HEK293 (cell line): Measurements from ENCODE around the gene EVC2.

Source experiments
- CTCF ChIA-PET: fragments of 350-600 bp; formaldehyde crosslinking; extraction: SDS; loops from one replicate; lab custom pipeline; 2021; ENCODE audit warnings: antibody characterized with exemption; lab: Yijun Ruan, JAX
- POLR2A ChIA-PET: fragments of 300-600 bp; formaldehyde crosslinking; extraction: SDS; loops from one replicate; lab custom pipeline; 2020; ENCODE audit warnings: antibody characterized with exemption, inconsistent platforms; lab: Yijun Ruan, JAX
- H3K27ac ChIP-seq: fragments of 200-500 bp; sonication (Bioruptor generic); 2 replicates; pipeline ENCODE4 v1.5.1; 2014; ENCODE audit warnings: low read depth, low read length, control low read depth, inconsistent platforms; ENCODE audit errors: extremely low read depth
- H3K36me3 ChIP-seq, 2 experiments: fragments of 200-500 bp in 1 of 2; sonication (Bioruptor generic) in 1 of 2; 1 replicate in 1 of 2; 2 replicates in 1 of 2; pipeline ENCODE4 v1.5.1; 2014 to 2017; ENCODE audit warnings: inconsistent platforms in 2 of 2, low read length in 2 of 2; ENCODE audit not compliant: control insufficient read depth in 2 of 2, insufficient read depth in 1 of 2
- H3K4me1 ChIP-seq: fragments of 200-500 bp; sonication (Bioruptor generic); 2 replicates; pipeline ENCODE4 v1.5.1; 2014; ENCODE audit warnings: mild to moderate bottlenecking, low read length, inconsistent platforms; ENCODE audit not compliant: control insufficient read depth, insufficient read depth
- H3K4me3 ChIP-seq: 2 replicates; pipeline ENCODE4 v1.5.1; 2011; ENCODE audit warnings: low read depth, mild to moderate bottlenecking, control low read depth, low read length, moderate library complexity
- H3K9me3 ChIP-seq: fragments of 200-500 bp; sonication (Bioruptor generic); 2 replicates; pipeline ENCODE4 v1.5.1; 2014; ENCODE audit warnings: low read depth, low read length, inconsistent platforms; ENCODE audit not compliant: control insufficient read depth, insufficient read depth
- RBAK ChIP-seq: fragments of 450-650 bp; formaldehyde crosslinking; IDR thresholded peaks from 2 replicates; pipeline ENCODE4 v1.5.1; 2016; ENCODE audit warnings: missing biosample characterization, missing genetic modification characterization
- SCRT2 ChIP-seq: fragments of 450-650 bp; formaldehyde crosslinking; IDR thresholded peaks from 2 replicates; pipeline ENCODE4 v1.5.1; 2016; ENCODE audit warnings: missing biosample characterization, missing genetic modification characterization
- TCF7L2 ChIP-seq: IDR thresholded peaks from 2 replicates; pipeline ENCODE4 v1.6.1; 2011; ENCODE audit warnings: low read depth, mild to moderate bottlenecking, inconsistent platforms, low read length, moderate library complexity, borderline replicate concordance
- ZFP37 ChIP-seq: fragments of 450-650 bp; formaldehyde crosslinking; IDR thresholded peaks from 2 replicates; pipeline ENCODE4 v1.5.1; 2016; ENCODE audit warnings: missing biosample characterization, missing genetic modification characterization
- ZFP69B ChIP-seq: fragments of 450-650 bp; formaldehyde crosslinking; IDR thresholded peaks from 2 replicates; pipeline ENCODE4 v1.5.1; 2016; ENCODE audit warnings: missing biosample characterization, missing genetic modification characterization
- ZNF239 ChIP-seq: fragments of 450-650 bp; formaldehyde crosslinking; IDR thresholded peaks from 2 replicates; pipeline ENCODE4 v1.5.1; 2016; ENCODE audit warnings: missing biosample characterization, missing genetic modification characterization
- ZNF248 ChIP-seq: fragments of 450-650 bp; formaldehyde crosslinking; IDR thresholded peaks from 2 replicates; pipeline ENCODE4 v1.5.1; 2017; ENCODE audit warnings: missing biosample characterization, missing genetic modification characterization
- ZNF302 ChIP-seq: fragments of 450-650 bp; formaldehyde crosslinking; IDR thresholded peaks from 2 replicates; pipeline ENCODE4 v1.5.1; 2016; ENCODE audit warnings: missing biosample characterization, missing genetic modification characterization, low read depth
- ZNF404 ChIP-seq: fragments of 450-650 bp; formaldehyde crosslinking; IDR thresholded peaks from 2 replicates; pipeline ENCODE4 v1.5.1; 2017; ENCODE audit warnings: missing biosample characterization, missing genetic modification characterization
- ZNF670 ChIP-seq: fragments of 450-650 bp; formaldehyde crosslinking; IDR thresholded peaks from 2 replicates; pipeline ENCODE4 v1.5.1; 2016; ENCODE audit warnings: missing biosample characterization, missing genetic modification characterization, low read depth
- TF ChIP-seq, protein P1 (sequence below): fragments of 450-650 bp; formaldehyde crosslinking; IDR thresholded peaks from 2 replicates; pipeline ENCODE4 v1.5.1; 2017; ENCODE audit warnings: missing biosample characterization, missing genetic modification characterization
- TF ChIP-seq, protein P2 (sequence below): fragments of 450-650 bp; formaldehyde crosslinking; IDR thresholded peaks from 2 replicates; pipeline ENCODE4 v1.5.1; 2016; ENCODE audit warnings: missing biosample characterization, missing genetic modification characterization
- TF ChIP-seq, protein P3 (sequence below): fragments of 450-650 bp; formaldehyde crosslinking; IDR thresholded peaks from 2 replicates; pipeline ENCODE4 v1.5.1; 2016; ENCODE audit warnings: missing biosample characterization, missing genetic modification characterization
- TF ChIP-seq, protein P4 (sequence below): fragments of 450-650 bp; formaldehyde crosslinking; IDR thresholded peaks from 2 replicates; pipeline ENCODE4 v1.5.1; 2016; ENCODE audit warnings: missing biosample characterization, missing genetic modification characterization
- TF ChIP-seq, protein P5 (sequence below): fragments of 450-650 bp; formaldehyde crosslinking; IDR thresholded peaks from 2 replicates; pipeline ENCODE4 v1.5.1; 2016; ENCODE audit warnings: missing biosample characterization, missing genetic modification characterization, low read depth
- TF ChIP-seq, protein P6 (sequence below): fragments of 450-650 bp; formaldehyde crosslinking; IDR thresholded peaks from 2 replicates; pipeline ENCODE4 v1.5.1; 2016; ENCODE audit warnings: missing biosample characterization, missing genetic modification characterization
- TF ChIP-seq, protein P7 (sequence below): fragments of 450-650 bp; formaldehyde crosslinking; IDR thresholded peaks from 2 replicates; pipeline ENCODE4 v1.5.1; 2017; ENCODE audit warnings: missing biosample characterization, missing genetic modification characterization

Gene EVC2

DNA sequence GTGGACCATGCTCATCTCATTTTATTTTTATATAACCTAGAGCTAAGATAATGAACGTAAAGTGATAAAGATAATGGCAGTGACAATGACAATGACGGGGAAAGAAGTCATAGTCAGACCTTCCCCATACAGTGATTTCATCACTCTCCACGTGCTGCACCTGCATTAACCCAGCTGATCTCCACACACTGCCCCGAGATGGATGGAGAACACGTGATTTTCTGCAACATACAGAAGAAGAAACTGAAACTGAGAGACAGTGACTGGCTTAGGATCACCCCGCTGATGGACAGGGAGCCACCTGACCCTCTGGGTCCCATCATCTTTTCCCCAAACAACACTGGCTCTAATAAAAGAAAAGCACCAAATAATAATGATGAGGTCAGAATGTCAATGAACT lies 22.0 kb downstream of the EVC2 start (continued):
- TF ChIP-seq, protein P1, sequence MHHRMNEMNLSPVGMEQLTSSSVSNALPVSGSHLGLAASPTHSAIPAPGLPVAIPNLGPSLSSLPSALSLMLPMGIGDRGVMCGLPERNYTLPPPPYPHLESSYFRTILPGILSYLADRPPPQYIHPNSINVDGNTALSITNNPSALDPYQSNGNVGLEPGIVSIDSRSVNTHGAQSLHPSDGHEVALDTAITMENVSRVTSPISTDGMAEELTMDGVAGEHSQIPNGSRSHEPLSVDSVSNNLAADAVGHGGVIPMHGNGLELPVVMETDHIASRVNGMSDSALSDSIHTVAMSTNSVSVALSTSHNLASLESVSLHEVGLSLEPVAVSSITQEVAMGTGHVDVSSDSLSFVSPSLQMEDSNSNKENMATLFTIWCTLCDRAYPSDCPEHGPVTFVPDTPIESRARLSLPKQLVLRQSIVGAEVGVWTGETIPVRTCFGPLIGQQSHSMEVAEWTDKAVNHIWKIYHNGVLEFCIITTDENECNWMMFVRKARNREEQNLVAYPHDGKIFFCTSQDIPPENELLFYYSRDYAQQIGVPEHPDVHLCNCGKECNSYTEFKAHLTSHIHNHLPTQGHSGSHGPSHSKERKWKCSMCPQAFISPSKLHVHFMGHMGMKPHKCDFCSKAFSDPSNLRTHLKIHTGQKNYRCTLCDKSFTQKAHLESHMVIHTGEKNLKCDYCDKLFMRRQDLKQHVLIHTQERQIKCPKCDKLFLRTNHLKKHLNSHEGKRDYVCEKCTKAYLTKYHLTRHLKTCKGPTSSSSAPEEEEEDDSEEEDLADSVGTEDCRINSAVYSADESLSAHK (tag by site-specific recombination) = no peak

DNA sequence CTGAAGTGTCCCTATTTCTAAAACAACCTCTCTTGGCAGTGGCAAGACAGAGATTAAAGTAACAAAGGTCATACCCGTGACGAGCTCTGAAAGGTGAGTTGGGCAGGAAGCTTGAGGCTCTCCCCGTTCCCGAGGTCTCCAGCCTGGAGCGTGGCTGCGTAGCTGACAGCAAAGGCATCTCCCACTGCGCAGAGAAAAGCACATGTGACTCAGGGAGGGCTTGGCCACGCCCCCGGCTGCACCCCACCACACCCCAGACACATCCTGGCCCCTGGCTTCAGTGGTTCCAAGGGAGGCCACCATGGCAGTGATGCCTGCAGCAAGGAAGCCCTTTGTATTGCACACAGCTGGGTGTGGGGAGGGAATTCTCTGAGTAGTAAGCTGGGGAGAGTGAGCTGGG lies 23.1 kb downstream of the EVC2 start:
- CTCF ChIA-PET = no interaction called here

DNA sequence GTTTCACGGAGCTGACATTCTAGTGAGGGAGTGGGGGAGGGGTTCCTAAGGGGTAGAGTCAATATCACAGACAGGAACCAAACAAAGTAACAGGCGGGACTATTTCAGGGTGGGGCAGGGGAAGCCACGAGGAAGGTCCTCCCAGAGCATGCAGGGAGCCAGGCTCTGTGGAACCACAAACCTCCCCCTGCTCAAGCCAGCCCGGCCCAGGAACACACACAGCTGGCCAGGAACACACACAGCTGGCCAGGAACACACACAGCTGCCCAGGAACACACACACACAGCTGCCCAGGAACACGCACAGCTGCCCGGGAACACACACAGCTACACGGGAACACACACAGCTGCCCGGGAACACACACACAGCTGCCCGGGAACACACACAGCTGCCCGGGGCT lies 24.8 kb downstream of the EVC2 start:
- ChIA-PET CTCF (no interaction called here), POLR2A (no interaction called here)
- Histone ChIP-seq H3K36me3 (no peaks in the 10 kb centered on the region), H3K27ac (no peak overlapping the region), H3K9me3 (no peaks in the 10 kb centered on the region), H3K4me1 (no peaks in the 10 kb centered on the region), H3K4me3 (no peak overlapping the region)
- no peak for TF ChIP-seq SCRT2 (tag by site-specific recombination)
- TF ChIP-seq, protein P2, sequence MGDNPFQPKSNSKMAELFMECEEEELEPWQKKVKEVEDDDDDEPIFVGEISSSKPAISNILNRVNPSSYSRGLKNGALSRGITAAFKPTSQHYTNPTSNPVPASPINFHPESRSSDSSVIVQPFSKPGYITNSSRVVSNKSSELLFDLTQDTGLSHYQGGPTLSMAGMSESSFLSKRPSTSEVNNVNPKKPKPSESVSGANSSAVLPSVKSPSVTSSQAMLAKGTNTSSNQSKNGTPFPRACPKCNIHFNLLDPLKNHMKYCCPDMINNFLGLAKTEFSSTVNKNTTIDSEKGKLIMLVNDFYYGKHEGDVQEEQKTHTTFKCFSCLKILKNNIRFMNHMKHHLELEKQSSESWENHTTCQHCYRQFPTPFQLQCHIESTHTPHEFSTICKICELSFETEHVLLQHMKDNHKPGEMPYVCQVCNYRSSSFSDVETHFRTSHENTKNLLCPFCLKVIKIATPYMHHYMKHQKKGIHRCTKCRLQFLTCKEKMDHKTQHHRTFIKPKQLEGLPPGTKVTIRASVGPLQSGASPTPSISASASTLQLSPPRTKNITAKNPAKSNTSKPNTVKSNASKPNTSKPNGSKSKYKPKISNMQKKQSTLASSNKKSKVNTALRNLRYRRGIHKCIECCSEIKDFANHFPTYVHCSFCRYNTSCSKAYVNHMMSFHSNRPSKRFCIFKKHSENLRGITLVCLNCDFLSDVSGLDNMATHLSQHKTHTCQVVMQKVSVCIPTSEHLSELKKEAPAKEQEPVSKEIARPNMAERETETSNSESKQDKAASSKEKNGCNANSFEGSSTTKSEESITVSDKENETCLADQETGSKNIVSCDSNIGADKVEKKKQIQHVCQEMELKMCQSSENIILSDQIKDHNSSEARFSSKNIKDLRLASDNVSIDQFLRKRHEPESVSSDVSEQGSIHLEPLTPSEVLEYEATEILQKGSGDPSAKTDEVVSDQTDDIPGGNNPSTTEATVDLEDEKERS (tag by site-specific recombination) = no peak
- no peak for TF ChIP-seq ZNF302 (tag by site-specific recombination)
- TF ChIP-seq, protein P3, sequence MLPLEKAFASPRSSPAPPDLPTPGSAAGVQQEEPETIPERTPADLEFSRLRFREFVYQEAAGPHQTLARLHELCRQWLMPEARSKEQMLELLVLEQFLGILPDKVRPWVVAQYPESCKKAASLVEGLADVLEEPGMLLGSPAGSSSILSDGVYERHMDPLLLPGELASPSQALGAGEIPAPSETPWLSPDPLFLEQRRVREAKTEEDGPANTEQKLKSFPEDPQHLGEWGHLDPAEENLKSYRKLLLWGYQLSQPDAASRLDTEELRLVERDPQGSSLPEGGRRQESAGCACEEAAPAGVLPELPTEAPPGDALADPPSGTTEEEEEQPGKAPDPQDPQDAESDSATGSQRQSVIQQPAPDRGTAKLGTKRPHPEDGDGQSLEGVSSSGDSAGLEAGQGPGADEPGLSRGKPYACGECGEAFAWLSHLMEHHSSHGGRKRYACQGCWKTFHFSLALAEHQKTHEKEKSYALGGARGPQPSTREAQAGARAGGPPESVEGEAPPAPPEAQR (tag by site-specific recombination) = no peak
- TF ChIP-seq TCF7L2 = no peak
- TF ChIP-seq RBAK (tag by site-specific recombination) = no peak
- TF ChIP-seq, protein P4, sequence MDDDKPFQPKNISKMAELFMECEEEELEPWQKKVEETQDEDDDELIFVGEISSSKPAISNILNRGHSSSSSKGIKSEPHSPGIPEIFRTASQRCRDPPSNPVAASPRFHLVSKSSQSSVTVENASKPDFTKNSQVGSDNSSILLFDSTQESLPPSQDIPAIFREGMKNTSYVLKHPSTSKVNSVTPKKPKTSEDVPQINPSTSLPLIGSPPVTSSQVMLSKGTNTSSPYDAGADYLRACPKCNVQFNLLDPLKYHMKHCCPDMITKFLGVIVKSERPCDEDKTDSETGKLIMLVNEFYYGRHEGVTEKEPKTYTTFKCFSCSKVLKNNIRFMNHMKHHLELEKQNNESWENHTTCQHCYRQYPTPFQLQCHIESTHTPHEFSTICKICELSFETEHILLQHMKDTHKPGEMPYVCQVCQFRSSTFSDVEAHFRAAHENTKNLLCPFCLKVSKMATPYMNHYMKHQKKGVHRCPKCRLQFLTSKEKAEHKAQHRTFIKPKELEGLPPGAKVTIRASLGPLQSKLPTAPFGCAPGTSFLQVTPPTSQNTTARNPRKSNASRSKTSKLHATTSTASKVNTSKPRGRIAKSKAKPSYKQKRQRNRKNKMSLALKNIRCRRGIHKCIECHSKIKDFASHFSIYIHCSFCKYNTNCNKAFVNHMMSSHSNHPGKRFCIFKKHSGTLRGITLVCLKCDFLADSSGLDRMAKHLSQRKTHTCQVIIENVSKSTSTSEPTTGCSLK (tag by site-specific recombination) = no peak
- TF ChIP-seq ZFP69B (tag by site-specific recombination) = no peak
- TF ChIP-seq, protein P5, sequence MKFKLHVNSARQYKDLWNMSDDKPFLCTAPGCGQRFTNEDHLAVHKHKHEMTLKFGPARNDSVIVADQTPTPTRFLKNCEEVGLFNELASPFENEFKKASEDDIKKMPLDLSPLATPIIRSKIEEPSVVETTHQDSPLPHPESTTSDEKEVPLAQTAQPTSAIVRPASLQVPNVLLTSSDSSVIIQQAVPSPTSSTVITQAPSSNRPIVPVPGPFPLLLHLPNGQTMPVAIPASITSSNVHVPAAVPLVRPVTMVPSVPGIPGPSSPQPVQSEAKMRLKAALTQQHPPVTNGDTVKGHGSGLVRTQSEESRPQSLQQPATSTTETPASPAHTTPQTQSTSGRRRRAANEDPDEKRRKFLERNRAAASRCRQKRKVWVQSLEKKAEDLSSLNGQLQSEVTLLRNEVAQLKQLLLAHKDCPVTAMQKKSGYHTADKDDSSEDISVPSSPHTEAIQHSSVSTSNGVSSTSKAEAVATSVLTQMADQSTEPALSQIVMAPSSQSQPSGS (tag by site-specific recombination) = no peak
- TF ChIP-seq ZFP37 = no peak
- no peak for TF ChIP-seq ZNF248
- TF ChIP-seq, protein P6, sequence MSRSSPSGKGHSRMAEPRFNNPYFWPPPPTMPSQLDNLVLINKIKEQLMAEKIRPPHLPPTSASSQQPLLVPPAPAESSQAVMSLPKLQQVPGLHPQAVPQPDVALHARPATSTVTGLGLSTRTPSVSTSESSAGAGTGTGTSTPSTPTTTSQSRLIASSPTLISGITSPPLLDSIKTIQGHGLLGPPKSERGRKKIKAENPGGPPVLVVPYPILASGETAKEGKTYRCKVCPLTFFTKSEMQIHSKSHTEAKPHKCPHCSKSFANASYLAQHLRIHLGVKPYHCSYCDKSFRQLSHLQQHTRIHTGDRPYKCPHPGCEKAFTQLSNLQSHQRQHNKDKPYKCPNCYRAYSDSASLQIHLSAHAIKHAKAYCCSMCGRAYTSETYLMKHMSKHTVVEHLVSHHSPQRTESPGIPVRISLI (tag by site-specific recombination) = no peak
- no peak for TF ChIP-seq ZNF670 (tag by site-specific recombination)
- no peak for TF ChIP-seq ZNF404 (tag by site-specific recombination)
- TF ChIP-seq ZNF239 (tag by site-specific recombination) = no peak

More for the DNA sequence above, 23.1 kb downstream of the EVC2 start:
- H3K36me3 ChIP-seq = no peaks in the 10 kb centered on the region
- POLR2A ChIA-PET = no interaction called here
- H3K4me1 ChIP-seq = no peaks in the 10 kb centered on the region
- TF ChIP-seq, protein P7, sequence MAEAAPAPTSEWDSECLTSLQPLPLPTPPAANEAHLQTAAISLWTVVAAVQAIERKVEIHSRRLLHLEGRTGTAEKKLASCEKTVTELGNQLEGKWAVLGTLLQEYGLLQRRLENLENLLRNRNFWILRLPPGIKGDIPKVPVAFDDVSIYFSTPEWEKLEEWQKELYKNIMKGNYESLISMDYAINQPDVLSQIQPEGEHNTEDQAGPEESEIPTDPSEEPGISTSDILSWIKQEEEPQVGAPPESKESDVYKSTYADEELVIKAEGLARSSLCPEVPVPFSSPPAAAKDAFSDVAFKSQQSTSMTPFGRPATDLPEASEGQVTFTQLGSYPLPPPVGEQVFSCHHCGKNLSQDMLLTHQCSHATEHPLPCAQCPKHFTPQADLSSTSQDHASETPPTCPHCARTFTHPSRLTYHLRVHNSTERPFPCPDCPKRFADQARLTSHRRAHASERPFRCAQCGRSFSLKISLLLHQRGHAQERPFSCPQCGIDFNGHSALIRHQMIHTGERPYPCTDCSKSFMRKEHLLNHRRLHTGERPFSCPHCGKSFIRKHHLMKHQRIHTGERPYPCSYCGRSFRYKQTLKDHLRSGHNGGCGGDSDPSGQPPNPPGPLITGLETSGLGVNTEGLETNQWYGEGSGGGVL (tag by site-specific recombination) = no peak
- no peaks in the 10 kb centered on the region for H3K9me3 ChIP-seq
- no peak overlapping the region for H3K4me3 ChIP-seq
- no peak overlapping the region for H3K27ac ChIP-seq
